Transverse colon (tissue), 3 donors: ENCODE measurements around the gene PID1.

Experiments
- CTCF ChIP-seq, 5 experiments: fragments of 200-600 bp in 3 of 5; fragments of 450-650 bp in 2 of 5; sonication (generic) in 3 of 5; IDR thresholded peaks; 1 replicate in 2 of 5; 2 replicates in 3 of 5; pipeline ENCODE4 v1.5.1; 2016 to 2017; ENCODE audit warnings: antibody characterized with exemption in 5 of 5, inconsistent platforms in 3 of 5, mild to moderate bottlenecking in 2 of 5, moderate library complexity in 1 of 5
- EP300 ChIP-seq: sonication (generic); formaldehyde crosslinking; IDR thresholded peaks from one replicate; pipeline ENCODE4 v1.6.1; 2017; ENCODE audit warnings: antibody characterized with exemption, low read depth
- POLR2A ChIP-seq: fragments of 450-650 bp; IDR thresholded peaks from one replicate; pipeline ENCODE4 v1.6.1; 2016; ENCODE audit warnings: antibody characterized with exemption, mild to moderate bottlenecking, moderate library complexity

DNA sequence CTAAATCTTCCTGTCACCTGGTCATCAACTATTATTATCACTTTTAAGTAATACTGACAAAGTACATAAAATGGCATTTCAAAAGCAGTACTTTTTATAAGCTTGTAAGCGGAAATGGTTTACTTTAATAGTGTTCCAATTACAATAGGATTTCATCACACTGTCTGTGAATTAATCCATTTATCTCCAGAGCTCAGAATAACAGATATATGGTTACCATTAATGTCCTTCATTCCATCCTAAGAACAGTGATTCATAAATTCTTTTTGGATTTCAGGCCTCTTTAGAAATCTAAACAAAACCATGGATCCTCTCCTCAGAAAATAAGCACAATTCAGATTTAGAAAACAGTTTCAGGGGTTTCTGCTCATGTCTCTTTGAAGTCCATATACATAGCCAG, 68.4 kb downstream of the PID1 start:
- TF ChIP-seq EP300 (no peak), CTCF (IDR thresholded peaks at IDR 0.05) (no peak), POLR2A (no peak)
